GM23338 (cell line): ENCODE measurements around the gene UGT1A1. TPM values are rescaled to one million over a fixed set of nuclear protein-coding genes. Genes with fewer than 3 reads are reported as not detected.

ENCODE experiments used
- ATAC-seq: fragments of 200-7000 bp; cut with Tn5 transposase; 3 replicates; pipeline ENCODE4 v1.9.1; 2020
- DNase-seq: peaks from one replicate; pipeline ENCODE4 v3.0.0-alpha.2; 2015; ENCODE audit warnings: low spot score
- H2AFZ ChIP-seq: fragments of 200-600 bp; sonication (generic); 2 replicates; pipeline ENCODE4 v1.8.0; 2016; ENCODE audit warnings: antibody characterized with exemption, mild to moderate bottlenecking, moderate library complexity
- H3F3A ChIP-seq: fragments of 200-600 bp; sonication (generic); replicated peaks from 2 replicates; pipeline ENCODE4 v1.8.0; 2017; ENCODE audit warnings: antibody characterized with exemption, mixed run types, low read depth
- H3K27ac ChIP-seq: fragments of 200-600 bp; sonication (generic); 2 replicates; pipeline ENCODE4 v1.6.1; 2016; ENCODE audit warnings: low read depth
- H3K27me3 ChIP-seq: fragments of 200-600 bp; sonication (generic); 2 replicates; pipeline ENCODE4 v1.8.0; 2016; ENCODE audit warnings: mild to moderate bottlenecking, mixed run types, moderate library complexity; ENCODE audit not compliant: insufficient read depth
- H3K36me3 ChIP-seq: fragments of 200-600 bp; sonication (generic); 2 replicates; pipeline ENCODE4 v1.8.0; 2016; ENCODE audit warnings: mild to moderate bottlenecking; ENCODE audit not compliant: insufficient read depth
- H3K4me1 ChIP-seq: fragments of 200-600 bp; sonication (generic); 2 replicates; pipeline ENCODE4 v1.8.0; 2016; ENCODE audit warnings: mild to moderate bottlenecking, moderate library complexity; ENCODE audit not compliant: insufficient read depth
- H3K4me2 ChIP-seq: fragments of 200-600 bp; sonication (generic); 2 replicates; pipeline ENCODE4 v1.7.1; 2017; ENCODE audit warnings: mixed run types
- H3K4me3 ChIP-seq: fragments of 200-600 bp; sonication (generic); 2 replicates; pipeline ENCODE4 v1.6.1; 2016; ENCODE audit warnings: mixed run types
- H3K79me2 ChIP-seq: fragments of 200-600 bp; sonication (generic); replicated peaks from 2 replicates; pipeline ENCODE4 v1.8.0; 2017; ENCODE audit warnings: mild to moderate bottlenecking; ENCODE audit not compliant: insufficient read depth
- H3K9me2 ChIP-seq: fragments of 200-600 bp; sonication (generic); 2 replicates; pipeline ENCODE4 v1.8.0; 2017; ENCODE audit not compliant: insufficient read depth
- H4K20me1 ChIP-seq: fragments of 200-600 bp; sonication (generic); replicated peaks from 2 replicates; pipeline ENCODE4 v1.8.0; 2017; ENCODE audit warnings: mild to moderate bottlenecking; ENCODE audit not compliant: insufficient read depth
- H3K27ac Mint-ChIP-seq: 2 replicates; pipeline ENCODE4 v1.8.0; 2020; ENCODE audit warnings: inconsistent platforms, mild to moderate bottlenecking, moderate library complexity, mixed read lengths
- H3K27me3 Mint-ChIP-seq: 3 replicates; pipeline ENCODE4 v1.8.0; 2022; ENCODE audit warnings: low read depth, mild to moderate bottlenecking, moderate library complexity, mixed read lengths, inconsistent platforms; ENCODE audit not compliant: insufficient read depth, poor library complexity
- H3K36me3 Mint-ChIP-seq: 3 replicates; pipeline ENCODE4 v1.8.0; 2021; ENCODE audit warnings: low read depth, mild to moderate bottlenecking, inconsistent platforms, moderate library complexity, mixed read lengths
- H3K4me1 Mint-ChIP-seq: 3 replicates; pipeline ENCODE4 v1.8.0; 2020; ENCODE audit warnings: mild to moderate bottlenecking, inconsistent platforms, mixed read lengths
- H3K4me3 Mint-ChIP-seq: 3 replicates; pipeline ENCODE4 v1.8.0; 2021; ENCODE audit warnings: moderate library complexity, mild to moderate bottlenecking, inconsistent platforms, mixed read lengths
- H3K9me3 Mint-ChIP-seq: 3 replicates; pipeline ENCODE4 v1.8.0; 2020; ENCODE audit warnings: moderate library complexity, mild to moderate bottlenecking, inconsistent platforms, mixed read lengths
- CREB1 ChIP-seq: fragments of 250-450 bp; sonication (Bioruptor Pico); IDR thresholded peaks from 2 replicates; pipeline ENCODE4 v1.5.0; 2020; ENCODE audit warnings: low read depth, mild to moderate bottlenecking, moderate library complexity
- EZH2 ChIP-seq: fragments of 200-600 bp; sonication (generic); IDR thresholded peaks from one replicate; pipeline ENCODE4 v1.8.0; 2017; ENCODE audit warnings: antibody characterized with exemption, mild to moderate bottlenecking, low read depth; ENCODE audit not compliant: unreplicated experiment
- EZH2phosphoT487 ChIP-seq: fragments of 200-600 bp; sonication (generic); IDR thresholded peaks from one replicate; pipeline ENCODE4 v1.8.1; 2018; ENCODE audit warnings: antibody characterized with exemption; ENCODE audit not compliant: unreplicated experiment
- JUNB ChIP-seq: IDR thresholded peaks from one replicate; pipeline ENCODE4 v1.6.1; 2016; ENCODE audit warnings: antibody characterized with exemption; ENCODE audit not compliant: unreplicated experiment
- NANOG ChIP-seq: IDR thresholded peaks from 2 replicates; pipeline ENCODE4 v1.6.1; 2016; ENCODE audit warnings: antibody characterized with exemption, borderline replicate concordance
- POLR2AphosphoS5 ChIP-seq: IDR thresholded peaks from 2 replicates; pipeline ENCODE4 v1.6.1; 2016; ENCODE audit warnings: antibody characterized with exemption, low read depth
- STAT1 ChIP-seq: IDR thresholded peaks from one replicate; pipeline ENCODE4 v1.6.1; 2016; ENCODE audit warnings: antibody characterized with exemption; ENCODE audit not compliant: unreplicated experiment
- ZNF114 ChIP-seq: fragments of 250-450 bp; sonication (Bioruptor Pico); IDR thresholded peaks from 2 replicates; pipeline ENCODE4 v1.5.0; 2020; ENCODE audit warnings: mild to moderate bottlenecking, moderate library complexity
- ZNF331 ChIP-seq: fragments of 250-450 bp; sonication (Bioruptor Pico); IDR thresholded peaks from 2 replicates; pipeline ENCODE4 v1.5.0; 2020; ENCODE audit warnings: low read depth, mild to moderate bottlenecking, moderate library complexity
- polyA plus RNA-seq: library from polyadenylated mRNA; unstranded; fragments of >200 nt; fragmentation: Nextera tagmentation; extraction: Ambion mirVana; gene quantifications from 2 replicates; pipeline ENCODE4 v1.2.1, GENCODE V29; 2016
- total RNA-seq: library from RNA; depleted of rRNA; stranded (reverse); fragments of >200 nt; shearing (Covaris generic); gene quantifications from 2 replicates; pipeline ENCODE4 v1.2.3, GENCODE V29; 2014
- TF ChIP-seq, protein P1 (sequence below): IDR thresholded peaks from one replicate; pipeline ENCODE4 v1.6.1; 2018; ENCODE audit warnings: antibody characterized with exemption; ENCODE audit not compliant: unreplicated experiment
- TF ChIP-seq, protein P2 (sequence below): fragments of 250-450 bp; sonication (Bioruptor Pico); IDR thresholded peaks from 2 replicates; pipeline ENCODE4 v1.5.0; 2020; ENCODE audit warnings: mild to moderate bottlenecking, moderate library complexity
- TF ChIP-seq, protein P3 (sequence below): IDR thresholded peaks from 2 replicates; pipeline ENCODE4 v1.6.1; 2016; ENCODE audit warnings: antibody characterized with exemption
- TF ChIP-seq, protein P4 (sequence below), 2 experiments: fragments of 200-600 bp in 1 of 2; sonication (generic) in 1 of 2; conservative IDR thresholded peaks; 2 replicates each; pipeline versions ENCODE4 v1.5.1 to v1.6.1; 2016 to 2017; ENCODE audit warnings: antibody characterized with exemption in 2 of 2, low read depth in 2 of 2, mild to moderate bottlenecking in 2 of 2, moderate library complexity in 1 of 2

The UGT1A1 gene
- total and polyA plus RNA-seq, 2 experiments from 2014 or later, result not detected

DNA sequence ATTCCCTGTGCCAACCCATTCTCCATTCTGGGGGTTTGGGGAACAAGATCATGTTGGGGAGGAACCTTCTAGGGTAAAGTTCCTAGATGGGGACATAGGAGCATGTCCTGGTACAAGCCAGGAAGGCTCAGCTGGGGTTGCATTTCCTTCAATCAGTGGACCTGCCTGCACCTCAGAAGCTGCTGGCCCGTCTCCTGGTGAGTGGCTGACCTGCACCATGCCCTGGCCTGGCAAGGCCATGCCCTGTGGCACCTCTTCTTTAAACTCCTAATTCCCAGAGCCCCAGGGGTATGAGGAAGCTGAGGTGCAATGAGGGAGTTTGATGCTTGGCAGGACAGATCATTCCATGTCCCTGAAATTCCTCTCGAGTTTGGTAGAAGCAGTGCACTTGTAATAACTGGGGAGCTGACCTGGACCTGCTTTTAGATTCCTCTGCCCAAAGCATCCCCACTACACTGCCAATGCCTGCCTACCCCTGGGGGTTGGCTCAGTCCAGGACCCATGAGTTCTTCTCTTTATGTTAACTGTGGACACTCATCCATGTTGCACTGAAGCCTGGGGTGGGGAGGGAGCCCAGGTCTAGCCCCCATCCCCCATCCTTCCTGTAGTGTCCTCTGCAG lies 43.3 kb downstream of the UGT1A1 start:
- Histone ChIP-seq H3K9me2 (no peaks in the 10 kb centered on the region), H3K4me3 (no peak overlapping the region), H3K27ac (no peak overlapping the region), H3K4me1 (no peaks in the 10 kb centered on the region), H4K20me1 (no peaks in the 10 kb centered on the region), H3K4me2 (no peak overlapping the region), H3K79me2 (no peaks in the 10 kb centered on the region), H3F3A (no peaks in the 10 kb centered on the region), H3K27me3 (no peaks in the 10 kb centered on the region), H3K36me3 (no peaks in the 10 kb centered on the region), H2AFZ (no peak overlapping the region)
- Mint-ChIP-seq H3K36me3 (no peaks in the 10 kb centered on the region; the same call in 2 of the 3 replicates), H3K4me1 (no peaks in the 10 kb centered on the region), H3K9me3 (peaks cover 15% of the 10 kb centered on the region), H3K27me3 (peaks cover 3% of the 10 kb centered on the region), H3K4me3 (no peak overlapping the region), H3K27ac (no peak overlapping the region)
- no peak for ATAC-seq
- DNase-seq, result no peak
- TF ChIP-seq EZH2phosphoT487 (no peak), POLR2AphosphoS5 (no peak), EZH2 (no peak), NANOG (no peak), ZNF114 (CRISPR knock-in tag) (no peak), JUNB (no peak), CREB1 (CRISPR knock-in tag) (no peak), ZNF331 (CRISPR knock-in tag) (no peak), STAT1 (no peak)
- TF ChIP-seq, protein P1, sequence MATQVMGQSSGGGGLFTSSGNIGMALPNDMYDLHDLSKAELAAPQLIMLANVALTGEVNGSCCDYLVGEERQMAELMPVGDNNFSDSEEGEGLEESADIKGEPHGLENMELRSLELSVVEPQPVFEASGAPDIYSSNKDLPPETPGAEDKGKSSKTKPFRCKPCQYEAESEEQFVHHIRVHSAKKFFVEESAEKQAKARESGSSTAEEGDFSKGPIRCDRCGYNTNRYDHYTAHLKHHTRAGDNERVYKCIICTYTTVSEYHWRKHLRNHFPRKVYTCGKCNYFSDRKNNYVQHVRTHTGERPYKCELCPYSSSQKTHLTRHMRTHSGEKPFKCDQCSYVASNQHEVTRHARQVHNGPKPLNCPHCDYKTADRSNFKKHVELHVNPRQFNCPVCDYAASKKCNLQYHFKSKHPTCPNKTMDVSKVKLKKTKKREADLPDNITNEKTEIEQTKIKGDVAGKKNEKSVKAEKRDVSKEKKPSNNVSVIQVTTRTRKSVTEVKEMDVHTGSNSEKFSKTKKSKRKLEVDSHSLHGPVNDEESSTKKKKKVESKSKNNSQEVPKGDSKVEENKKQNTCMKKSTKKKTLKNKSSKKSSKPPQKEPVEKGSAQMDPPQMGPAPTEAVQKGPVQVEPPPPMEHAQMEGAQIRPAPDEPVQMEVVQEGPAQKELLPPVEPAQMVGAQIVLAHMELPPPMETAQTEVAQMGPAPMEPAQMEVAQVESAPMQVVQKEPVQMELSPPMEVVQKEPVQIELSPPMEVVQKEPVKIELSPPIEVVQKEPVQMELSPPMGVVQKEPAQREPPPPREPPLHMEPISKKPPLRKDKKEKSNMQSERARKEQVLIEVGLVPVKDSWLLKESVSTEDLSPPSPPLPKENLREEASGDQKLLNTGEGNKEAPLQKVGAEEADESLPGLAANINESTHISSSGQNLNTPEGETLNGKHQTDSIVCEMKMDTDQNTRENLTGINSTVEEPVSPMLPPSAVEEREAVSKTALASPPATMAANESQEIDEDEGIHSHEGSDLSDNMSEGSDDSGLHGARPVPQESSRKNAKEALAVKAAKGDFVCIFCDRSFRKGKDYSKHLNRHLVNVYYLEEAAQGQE, result no peak
- TF ChIP-seq, protein P2, sequence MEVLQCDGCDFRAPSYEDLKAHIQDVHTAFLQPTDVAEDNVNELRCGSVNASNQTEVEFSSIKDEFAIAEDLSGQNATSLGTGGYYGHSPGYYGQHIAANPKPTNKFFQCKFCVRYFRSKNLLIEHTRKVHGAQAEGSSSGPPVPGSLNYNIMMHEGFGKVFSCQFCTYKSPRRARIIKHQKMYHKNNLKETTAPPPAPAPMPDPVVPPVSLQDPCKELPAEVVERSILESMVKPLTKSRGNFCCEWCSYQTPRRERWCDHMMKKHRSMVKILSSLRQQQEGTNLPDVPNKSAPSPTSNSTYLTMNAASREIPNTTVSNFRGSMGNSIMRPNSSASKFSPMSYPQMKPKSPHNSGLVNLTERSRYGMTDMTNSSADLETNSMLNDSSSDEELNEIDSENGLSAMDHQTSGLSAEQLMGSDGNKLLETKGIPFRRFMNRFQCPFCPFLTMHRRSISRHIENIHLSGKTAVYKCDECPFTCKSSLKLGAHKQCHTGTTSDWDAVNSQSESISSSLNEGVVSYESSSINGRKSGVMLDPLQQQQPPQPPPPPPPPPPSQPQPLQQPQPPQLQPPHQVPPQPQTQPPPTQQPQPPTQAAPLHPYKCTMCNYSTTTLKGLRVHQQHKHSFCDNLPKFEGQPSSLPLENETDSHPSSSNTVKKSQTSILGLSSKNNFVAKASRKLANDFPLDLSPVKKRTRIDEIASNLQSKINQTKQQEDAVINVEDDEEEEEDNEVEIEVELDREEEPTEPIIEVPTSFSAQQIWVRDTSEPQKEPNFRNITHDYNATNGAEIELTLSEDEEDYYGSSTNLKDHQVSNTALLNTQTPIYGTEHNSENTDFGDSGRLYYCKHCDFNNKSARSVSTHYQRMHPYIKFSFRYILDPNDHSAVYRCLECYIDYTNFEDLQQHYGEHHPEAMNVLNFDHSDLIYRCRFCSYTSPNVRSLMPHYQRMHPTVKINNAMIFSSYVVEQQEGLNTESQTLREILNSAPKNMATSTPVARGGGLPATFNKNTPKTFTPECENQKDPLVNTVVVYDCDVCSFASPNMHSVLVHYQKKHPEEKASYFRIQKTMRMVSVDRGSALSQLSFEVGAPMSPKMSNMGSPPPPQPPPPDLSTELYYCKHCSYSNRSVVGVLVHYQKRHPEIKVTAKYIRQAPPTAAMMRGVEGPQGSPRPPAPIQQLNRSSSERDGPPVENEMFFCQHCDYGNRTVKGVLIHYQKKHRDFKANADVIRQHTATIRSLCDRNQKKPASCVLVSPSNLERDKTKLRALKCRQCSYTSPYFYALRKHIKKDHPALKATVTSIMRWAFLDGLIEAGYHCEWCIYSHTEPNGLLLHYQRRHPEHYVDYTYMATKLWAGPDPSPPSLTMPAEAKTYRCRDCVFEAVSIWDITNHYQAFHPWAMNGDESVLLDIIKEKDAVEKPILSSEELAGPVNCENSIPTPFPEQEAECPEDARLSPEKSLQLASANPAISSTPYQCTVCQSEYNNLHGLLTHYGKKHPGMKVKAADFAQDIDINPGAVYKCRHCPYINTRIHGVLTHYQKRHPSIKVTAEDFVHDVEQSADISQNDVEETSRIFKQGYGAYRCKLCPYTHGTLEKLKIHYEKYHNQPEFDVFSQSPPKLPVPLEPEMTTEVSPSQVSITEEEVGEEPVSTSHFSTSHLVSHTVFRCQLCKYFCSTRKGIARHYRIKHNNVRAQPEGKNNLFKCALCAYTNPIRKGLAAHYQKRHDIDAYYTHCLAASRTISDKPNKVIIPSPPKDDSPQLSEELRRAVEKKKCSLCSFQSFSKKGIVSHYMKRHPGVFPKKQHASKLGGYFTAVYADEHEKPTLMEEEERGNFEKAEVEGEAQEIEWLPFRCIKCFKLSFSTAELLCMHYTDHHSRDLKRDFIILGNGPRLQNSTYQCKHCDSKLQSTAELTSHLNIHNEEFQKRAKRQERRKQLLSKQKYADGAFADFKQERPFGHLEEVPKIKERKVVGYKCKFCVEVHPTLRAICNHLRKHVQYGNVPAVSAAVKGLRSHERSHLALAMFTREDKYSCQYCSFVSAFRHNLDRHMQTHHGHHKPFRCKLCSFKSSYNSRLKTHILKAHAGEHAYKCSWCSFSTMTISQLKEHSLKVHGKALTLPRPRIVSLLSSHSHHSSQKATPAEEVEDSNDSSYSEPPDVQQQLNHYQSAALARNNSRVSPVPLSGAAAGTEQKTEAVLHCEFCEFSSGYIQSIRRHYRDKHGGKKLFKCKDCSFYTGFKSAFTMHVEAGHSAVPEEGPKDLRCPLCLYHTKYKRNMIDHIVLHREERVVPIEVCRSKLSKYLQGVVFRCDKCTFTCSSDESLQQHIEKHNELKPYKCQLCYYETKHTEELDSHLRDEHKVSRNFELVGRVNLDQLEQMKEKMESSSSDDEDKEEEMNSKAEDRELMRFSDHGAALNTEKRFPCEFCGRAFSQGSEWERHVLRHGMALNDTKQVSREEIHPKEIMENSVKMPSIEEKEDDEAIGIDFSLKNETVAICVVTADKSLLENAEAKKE (CRISPR knock-in tag), result no peak
- TF ChIP-seq, protein P3, sequence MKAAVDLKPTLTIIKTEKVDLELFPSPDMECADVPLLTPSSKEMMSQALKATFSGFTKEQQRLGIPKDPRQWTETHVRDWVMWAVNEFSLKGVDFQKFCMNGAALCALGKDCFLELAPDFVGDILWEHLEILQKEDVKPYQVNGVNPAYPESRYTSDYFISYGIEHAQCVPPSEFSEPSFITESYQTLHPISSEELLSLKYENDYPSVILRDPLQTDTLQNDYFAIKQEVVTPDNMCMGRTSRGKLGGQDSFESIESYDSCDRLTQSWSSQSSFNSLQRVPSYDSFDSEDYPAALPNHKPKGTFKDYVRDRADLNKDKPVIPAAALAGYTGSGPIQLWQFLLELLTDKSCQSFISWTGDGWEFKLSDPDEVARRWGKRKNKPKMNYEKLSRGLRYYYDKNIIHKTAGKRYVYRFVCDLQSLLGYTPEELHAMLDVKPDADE, result no peak
- TF ChIP-seq, protein P4, sequence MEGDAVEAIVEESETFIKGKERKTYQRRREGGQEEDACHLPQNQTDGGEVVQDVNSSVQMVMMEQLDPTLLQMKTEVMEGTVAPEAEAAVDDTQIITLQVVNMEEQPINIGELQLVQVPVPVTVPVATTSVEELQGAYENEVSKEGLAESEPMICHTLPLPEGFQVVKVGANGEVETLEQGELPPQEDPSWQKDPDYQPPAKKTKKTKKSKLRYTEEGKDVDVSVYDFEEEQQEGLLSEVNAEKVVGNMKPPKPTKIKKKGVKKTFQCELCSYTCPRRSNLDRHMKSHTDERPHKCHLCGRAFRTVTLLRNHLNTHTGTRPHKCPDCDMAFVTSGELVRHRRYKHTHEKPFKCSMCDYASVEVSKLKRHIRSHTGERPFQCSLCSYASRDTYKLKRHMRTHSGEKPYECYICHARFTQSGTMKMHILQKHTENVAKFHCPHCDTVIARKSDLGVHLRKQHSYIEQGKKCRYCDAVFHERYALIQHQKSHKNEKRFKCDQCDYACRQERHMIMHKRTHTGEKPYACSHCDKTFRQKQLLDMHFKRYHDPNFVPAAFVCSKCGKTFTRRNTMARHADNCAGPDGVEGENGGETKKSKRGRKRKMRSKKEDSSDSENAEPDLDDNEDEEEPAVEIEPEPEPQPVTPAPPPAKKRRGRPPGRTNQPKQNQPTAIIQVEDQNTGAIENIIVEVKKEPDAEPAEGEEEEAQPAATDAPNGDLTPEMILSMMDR (conservative IDR thresholded peaks at IDR 0.05; ENCODE audit: low read depth in 2 of 2), result no peak
